ENCODE results near the gene NOXA1.

Gene NOXA1

GRCh38 chr9:137455359-137455991 lies 32.3 kb downstream of the NOXA1 start:
- DNase-seq, result no peak

GRCh38 chr9:137456061-137456863 lies 33.1 kb downstream of the NOXA1 start:
- DNase-seq, result no peak

GRCh38 chr9:137456864-137457405 lies 33.7 kb downstream of the NOXA1 start:
- DNase-seq, result no peak

DNA sequence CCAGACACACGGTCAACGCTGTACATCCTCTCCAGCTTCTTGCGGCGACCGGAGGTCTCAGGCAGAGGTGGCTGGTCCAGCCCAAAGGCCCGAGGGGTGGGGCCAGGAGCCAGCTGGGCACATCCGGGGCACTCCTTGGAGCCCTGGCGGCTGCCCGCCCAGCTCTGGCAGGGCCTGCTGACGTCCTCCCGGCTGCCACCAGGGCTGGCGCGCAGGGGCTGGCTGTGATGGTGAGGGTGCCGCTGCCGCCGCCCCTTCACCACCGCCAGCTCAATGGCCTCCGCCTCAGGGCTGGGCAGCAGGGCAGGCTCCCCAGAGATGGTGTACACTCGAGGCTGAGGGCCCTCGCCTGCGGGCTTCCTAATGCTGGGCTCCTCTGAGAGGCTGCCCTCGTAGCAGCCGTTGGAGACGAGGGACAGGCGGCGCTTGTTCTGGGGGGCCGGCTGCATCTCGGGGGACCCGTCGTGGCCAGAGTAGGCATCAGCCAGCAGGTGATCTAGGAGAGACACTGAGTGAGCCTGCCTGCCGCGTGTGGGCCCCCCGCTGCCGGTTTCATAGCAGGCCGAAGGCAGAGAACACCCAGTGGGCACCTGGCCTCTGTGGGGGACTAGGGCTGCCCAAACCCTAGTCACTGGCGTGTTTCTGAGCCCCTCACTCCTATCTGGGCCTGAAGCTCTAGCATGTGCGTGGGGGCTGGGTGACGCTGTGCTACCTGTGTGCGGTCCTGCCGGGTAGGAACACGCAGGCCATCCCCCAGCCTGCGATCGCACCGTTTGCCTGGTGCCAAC lies 34.4 kb downstream of the NOXA1 start:
- no peak for DNase-seq

GRCh38 chr9:137458194-137459151 lies 35.3 kb downstream of the NOXA1 start:
- no peak for DNase-seq

GRCh38 chr9:137459152-137459600 lies 36.0 kb downstream of the NOXA1 start, which contains the start of gene NSMF:
Gene NSMF (minus strand): TSS chr9:137459334. CDS start chr9:137459102, 232 bp downstream.
- DNase-seq, result no peak

GRCh38 chr9:137459601-137460362 lies 36.6 kb downstream of the NOXA1 start:
- DNase-seq, result no peak

DNA sequence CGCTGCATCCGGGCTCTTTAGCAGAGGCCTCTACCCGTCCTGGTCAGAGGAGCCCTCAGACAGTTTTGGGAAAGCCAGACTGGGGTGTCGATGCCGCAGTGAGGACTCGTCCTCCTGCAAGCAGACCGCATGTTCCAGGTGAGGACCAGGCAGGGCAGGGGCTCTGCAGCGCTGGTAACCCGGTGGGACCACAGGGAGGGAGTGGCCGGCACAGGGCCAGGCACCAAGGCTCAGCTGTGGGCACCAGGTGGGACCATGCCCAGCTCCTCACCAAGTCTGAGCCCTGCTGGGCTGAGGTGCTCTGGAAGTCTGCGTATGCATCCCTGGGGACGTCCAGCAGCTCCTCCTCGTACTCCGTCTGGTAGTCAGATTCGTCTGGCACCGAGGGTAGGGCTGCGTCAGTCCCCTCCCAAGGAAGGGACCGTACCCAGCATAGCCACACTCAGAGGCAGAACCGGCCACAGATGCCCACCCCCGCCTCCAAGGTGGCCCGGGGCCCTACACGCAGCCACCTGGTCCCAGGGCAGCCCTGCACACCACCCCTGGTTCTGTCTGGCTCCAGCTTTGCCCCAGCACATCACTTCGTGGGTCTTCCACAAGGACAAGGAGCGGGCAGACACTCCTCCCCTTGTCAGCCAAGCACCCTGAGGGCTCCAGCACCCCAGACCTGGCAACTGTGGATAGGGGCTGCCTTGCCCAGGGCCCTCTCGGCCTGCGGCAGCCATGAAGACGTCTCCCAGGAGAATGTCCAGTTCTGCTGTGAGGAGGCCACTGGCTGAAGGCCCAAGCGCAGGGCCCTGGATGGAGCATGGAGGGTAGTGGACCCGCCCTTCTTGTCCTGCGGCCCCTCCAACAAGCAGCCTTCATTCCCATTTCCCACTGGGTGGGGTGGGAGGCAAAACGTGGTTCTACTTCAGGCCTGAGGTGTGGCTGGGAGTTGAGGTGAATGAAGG lies 37.4 kb downstream of the NOXA1 start:
- DNase-seq, result no peak

- no peak for DNase-seq
Observed at GRCh38 chr9:137461316-137461662, 38.1 kb downstream of the NOXA1 start.

DNA sequence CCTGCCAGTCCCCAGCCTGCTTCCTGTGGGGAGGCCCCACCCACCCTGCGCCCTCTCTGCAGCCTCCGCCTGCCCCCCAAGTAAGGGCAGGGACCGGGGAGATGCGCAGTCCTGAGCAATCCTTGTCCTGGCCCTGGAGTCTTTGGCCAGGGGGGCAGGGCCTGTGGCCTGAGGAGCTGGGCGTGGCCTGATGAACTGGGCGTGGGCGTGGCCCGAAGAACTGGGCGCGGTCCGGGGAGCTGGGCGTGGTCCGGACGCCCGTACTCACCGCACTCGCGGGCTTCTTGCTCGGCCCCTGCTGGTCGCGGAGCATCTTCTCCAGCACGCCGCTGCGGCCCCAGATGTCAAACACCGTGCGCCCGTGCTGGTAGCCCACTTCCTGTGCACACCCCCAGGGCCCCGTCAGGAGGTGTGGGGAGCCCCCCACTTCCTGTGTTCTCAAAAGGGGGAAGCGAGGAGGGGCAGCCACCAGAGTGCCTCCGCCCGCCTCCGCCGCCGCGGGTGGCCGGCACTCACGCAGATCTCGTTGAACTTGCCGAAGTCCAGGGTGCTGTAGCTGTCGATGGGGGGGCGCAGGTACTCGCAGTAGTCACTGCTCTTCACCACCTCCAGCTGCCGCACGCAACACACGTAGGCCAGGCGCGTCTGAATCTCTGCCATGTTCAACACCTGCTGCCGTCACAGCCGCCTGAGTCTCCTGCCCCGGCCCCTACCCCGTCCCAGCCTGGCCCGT lies 38.6 kb downstream of the NOXA1 start:
- no peak for DNase-seq

GRCh38 chr9:137462396-137462985 lies 39.3 kb downstream of the NOXA1 start:
- no peak for DNase-seq

GRCh38 chr9:137462986-137463930 lies 40.1 kb downstream of the NOXA1 start:
- no peak for DNase-seq

DNA sequence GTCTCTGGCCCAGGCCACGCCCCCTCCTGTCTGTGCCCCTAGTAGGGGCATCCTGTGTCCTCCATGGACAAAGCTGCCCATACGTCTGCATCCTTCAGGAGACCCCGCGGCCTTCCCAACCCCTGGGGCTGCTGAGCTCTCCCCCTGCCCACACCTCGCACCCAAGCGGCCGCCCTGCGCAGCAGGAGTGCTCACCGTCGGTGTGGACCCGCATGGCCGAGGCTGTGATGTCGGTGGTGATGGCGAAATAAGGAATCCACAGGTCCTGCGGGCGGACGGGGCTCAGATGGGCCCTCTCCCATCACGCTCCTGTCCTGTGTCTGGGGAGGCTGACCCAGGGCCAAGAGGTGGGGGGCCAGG lies 40.7 kb downstream of the NOXA1 start:
- no peak for DNase-seq

GRCh38 chr9:137464291-137464999 lies 41.3 kb downstream of the NOXA1 start:
- DNase-seq, result no peak

GRCh38 chr9:137465000-137465719 lies 42.0 kb downstream of the NOXA1 start:
- DNase-seq, result no peak

DNA sequence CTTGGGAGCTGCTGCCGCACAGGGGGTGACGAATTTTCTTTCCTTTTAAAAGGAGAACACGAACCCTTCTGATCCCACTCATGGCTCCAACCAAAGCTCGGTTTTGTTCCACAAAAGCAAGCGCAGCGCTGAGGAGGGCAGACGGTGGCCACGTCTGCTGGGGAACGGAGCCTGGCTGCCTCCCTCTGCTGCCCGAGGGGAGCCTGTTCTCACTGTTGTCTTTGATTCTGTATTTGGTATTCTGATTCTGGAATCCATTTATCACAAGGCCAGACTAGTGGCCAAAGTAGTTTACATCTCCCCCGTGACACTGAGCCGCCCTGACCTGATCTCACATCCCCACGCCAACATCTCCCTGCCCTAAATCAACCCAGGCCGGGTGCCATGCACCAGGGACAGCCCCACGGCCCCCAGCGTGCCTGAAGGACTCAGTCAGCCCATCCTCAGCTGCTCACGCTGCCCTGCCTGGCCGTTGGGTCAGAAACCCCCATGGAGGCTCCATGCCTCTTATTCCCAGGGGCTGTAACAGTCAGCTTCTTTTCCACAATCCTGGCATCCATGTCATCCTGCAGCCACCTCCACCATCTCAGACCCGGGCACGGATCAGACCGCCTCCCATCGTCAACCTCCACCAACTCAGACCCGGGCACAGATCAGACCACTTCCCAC lies 42.7 kb downstream of the NOXA1 start:
- DNase-seq, result no peak
